Measurements from ENCODE around the gene CFAP74. TPM values are rescaled to one million over a fixed set of nuclear protein-coding genes. Genes with fewer than 3 reads are reported as not detected.

CFAP74 gene
- total and polyA plus RNA-seq, 9 of the 15 experiments (the other 6 are each of a cell fraction or from before 2014, with no cell fraction given) = 0.03 to 0.15 (median 0.05) TPM; not detected in 6

DNA sequence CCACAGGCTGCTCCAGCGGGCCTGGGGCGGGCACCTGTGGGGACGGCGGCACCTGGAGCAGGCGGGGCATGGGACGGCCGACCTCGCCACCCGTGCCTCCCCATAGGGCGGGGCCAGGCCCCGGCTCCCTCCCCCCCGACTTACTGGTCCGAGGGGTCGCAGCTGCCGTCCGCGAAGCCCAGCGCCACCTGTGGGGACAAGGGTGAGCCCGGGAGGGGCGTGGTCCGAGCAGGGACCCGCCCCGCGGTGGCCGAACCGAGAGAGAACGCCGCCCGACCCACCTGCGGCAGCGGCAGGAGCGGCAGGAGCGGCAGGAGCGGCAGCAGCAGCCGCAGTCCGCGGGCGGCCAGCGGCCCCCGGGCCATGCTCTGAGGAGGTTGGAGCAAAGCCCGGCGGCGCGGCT is 84.7 kb downstream of the CFAP74 start, which contains the start of gene TMEM52 (continued):
- TF ChIP-seq, protein P1, sequence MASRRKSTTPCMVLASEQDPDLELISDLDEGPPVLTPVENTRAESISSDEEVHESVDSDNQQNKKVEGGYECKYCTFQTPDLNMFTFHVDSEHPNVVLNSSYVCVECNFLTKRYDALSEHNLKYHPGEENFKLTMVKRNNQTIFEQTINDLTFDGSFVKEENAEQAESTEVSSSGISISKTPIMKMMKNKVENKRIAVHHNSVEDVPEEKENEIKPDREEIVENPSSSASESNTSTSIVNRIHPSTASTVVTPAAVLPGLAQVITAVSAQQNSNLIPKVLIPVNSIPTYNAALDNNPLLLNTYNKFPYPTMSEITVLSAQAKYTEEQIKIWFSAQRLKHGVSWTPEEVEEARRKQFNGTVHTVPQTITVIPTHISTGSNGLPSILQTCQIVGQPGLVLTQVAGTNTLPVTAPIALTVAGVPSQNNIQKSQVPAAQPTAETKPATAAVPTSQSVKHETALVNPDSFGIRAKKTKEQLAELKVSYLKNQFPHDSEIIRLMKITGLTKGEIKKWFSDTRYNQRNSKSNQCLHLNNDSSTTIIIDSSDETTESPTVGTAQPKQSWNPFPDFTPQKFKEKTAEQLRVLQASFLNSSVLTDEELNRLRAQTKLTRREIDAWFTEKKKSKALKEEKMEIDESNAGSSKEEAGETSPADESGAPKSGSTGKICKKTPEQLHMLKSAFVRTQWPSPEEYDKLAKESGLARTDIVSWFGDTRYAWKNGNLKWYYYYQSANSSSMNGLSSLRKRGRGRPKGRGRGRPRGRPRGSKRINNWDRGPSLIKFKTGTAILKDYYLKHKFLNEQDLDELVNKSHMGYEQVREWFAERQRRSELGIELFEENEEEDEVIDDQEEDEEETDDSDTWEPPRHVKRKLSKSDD (conservative IDR thresholded peaks at IDR 0.05; ENCODE audit: low read length) = no peak
- TF ChIP-seq GATA2 (CRISPR knock-in tag; IDR thresholded peaks at IDR 0.05) (no peak), DACH1 (IDR thresholded peaks at IDR 0.05; ENCODE audit: partially characterized antibody) (no peak), ZNF79 (CRISPR knock-in tag; IDR thresholded peaks at IDR 0.05; ENCODE audit: low read depth) (no peak), TEAD2 (tag; IDR thresholded peaks at IDR 0.05) (no peak), GATAD2A (IDR thresholded peaks at IDR 0.05) (no peak), ZNF551 (CRISPR knock-in tag; IDR thresholded peaks at IDR 0.05) (no peak), CC2D1A (IDR thresholded peaks at IDR 0.05) (no peak), SLC30A9 (CRISPR knock-in tag; IDR thresholded peaks at IDR 0.05) (no peak), STAT5A (IDR thresholded peaks at IDR 0.05; ENCODE audit: borderline replicate concordance, low read length) (no peak), NR3C1 (CRISPR knock-in tag; IDR thresholded peaks at IDR 0.05) (no peak), ZNF197 (CRISPR knock-in tag; IDR thresholded peaks at IDR 0.05; ENCODE audit: low read depth) (no peak), ZNF586 (CRISPR knock-in tag; conservative IDR thresholded peaks at IDR 0.05) (no peak), NFE2L1 (tag; IDR thresholded peaks at IDR 0.05; ENCODE audit: borderline replicate concordance, low read depth) (no peak), ZNF324 (CRISPR knock-in tag; IDR thresholded peaks at IDR 0.05) (no peak)
- TF ChIP-seq, protein P2, sequence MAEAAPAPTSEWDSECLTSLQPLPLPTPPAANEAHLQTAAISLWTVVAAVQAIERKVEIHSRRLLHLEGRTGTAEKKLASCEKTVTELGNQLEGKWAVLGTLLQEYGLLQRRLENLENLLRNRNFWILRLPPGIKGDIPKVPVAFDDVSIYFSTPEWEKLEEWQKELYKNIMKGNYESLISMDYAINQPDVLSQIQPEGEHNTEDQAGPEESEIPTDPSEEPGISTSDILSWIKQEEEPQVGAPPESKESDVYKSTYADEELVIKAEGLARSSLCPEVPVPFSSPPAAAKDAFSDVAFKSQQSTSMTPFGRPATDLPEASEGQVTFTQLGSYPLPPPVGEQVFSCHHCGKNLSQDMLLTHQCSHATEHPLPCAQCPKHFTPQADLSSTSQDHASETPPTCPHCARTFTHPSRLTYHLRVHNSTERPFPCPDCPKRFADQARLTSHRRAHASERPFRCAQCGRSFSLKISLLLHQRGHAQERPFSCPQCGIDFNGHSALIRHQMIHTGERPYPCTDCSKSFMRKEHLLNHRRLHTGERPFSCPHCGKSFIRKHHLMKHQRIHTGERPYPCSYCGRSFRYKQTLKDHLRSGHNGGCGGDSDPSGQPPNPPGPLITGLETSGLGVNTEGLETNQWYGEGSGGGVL (CRISPR knock-in tag; IDR thresholded peaks at IDR 0.05) = no peak
- TF ChIP-seq, protein P3, sequence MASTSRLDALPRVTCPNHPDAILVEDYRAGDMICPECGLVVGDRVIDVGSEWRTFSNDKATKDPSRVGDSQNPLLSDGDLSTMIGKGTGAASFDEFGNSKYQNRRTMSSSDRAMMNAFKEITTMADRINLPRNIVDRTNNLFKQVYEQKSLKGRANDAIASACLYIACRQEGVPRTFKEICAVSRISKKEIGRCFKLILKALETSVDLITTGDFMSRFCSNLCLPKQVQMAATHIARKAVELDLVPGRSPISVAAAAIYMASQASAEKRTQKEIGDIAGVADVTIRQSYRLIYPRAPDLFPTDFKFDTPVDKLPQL (IDR thresholded peaks at IDR 0.05; ENCODE audit: extremely low read depth, insufficient read length) = no peak
